Activated T-cell treated with anti-CD3 and anti-CD28 coated beads, Interleukin-2, amount 50 U/mL, for 24 hours (primary cell): ENCODE measurements around the gene METAP1.
A peak's percentile ranks its signal among the peaks of the same experiment; 100 is the strongest.
"Not testable (repeated sequence)": the region's sequence is repeated elsewhere in the genome, so short reads cannot be mapped to it uniquely, and the experiment has no call there.

Experiments used
- DNase-seq: peaks from one replicate; pipeline ENCODE4 v3.0.0-alpha.2; 2020
- H3K27ac Mint-ChIP-seq: 2 replicates; pipeline ENCODE4 v1.8.0; 2020; ENCODE audit warnings: mild to moderate bottlenecking, mixed read lengths
- H3K27me3 Mint-ChIP-seq: 2 replicates; pipeline ENCODE4 v1.8.0; 2020; ENCODE audit warnings: mixed read lengths
- H3K36me3 Mint-ChIP-seq: 2 replicates; pipeline ENCODE4 v1.8.0; 2020; ENCODE audit warnings: low read depth, mixed read lengths
- H3K4me1 Mint-ChIP-seq: 2 replicates; pipeline ENCODE4 v1.8.0; 2020; ENCODE audit warnings: low read depth, mixed read lengths
- H3K4me3 Mint-ChIP-seq: 2 replicates; pipeline ENCODE4 v1.8.0; 2020; ENCODE audit warnings: mild to moderate bottlenecking, moderate library complexity, mixed read lengths
- H3K9me3 Mint-ChIP-seq: 2 replicates; pipeline ENCODE4 v1.8.0; 2020; ENCODE audit warnings: mixed read lengths

The METAP1 gene

GRCh38 chr4:99023800-99024251 is 28.3 kb downstream of the METAP1 start:
- not testable (repeated sequence) for H3K4me3 Mint-ChIP-seq, H3K27ac Mint-ChIP-seq, DNase-seq, H3K27me3 Mint-ChIP-seq
- H3K4me1 Mint-ChIP-seq: peaks cover 62% of the 10 kb centered on the region
- peaks cover 19% of the 10 kb centered on the region for H3K9me3 Mint-ChIP-seq
- peaks cover 39% of the 10 kb centered on the region for H3K36me3 Mint-ChIP-seq

GRCh38 chr4:99024481-99025275 is 29.2 kb downstream of the METAP1 start:
- no peak for DNase-seq
- no peak overlapping the region for H3K4me3 Mint-ChIP-seq
- peaks cover 37% of the 10 kb centered on the region for H3K36me3 Mint-ChIP-seq
- no peaks in the 10 kb centered on the region for H3K27me3 Mint-ChIP-seq
- H3K4me1 Mint-ChIP-seq: peaks cover 70% of the 10 kb centered on the region
- H3K9me3 Mint-ChIP-seq: peaks cover 15% of the 10 kb centered on the region
- H3K27ac Mint-ChIP-seq: peak overlapping the region; percentile 19

- Mint-ChIP-seq H3K27me3 (no peaks in the 10 kb centered on the region), H3K27ac (peak overlapping the region; percentile 11), H3K4me3 (no peak overlapping the region), H3K4me1 (peaks cover 77% of the 10 kb centered on the region), H3K36me3 (peaks cover 37% of the 10 kb centered on the region), H3K9me3 (peaks cover 12% of the 10 kb centered on the region)
- DNase-seq: no peak
These were observed 30.0 kb downstream of the METAP1 start for GRCh38 chr4:99025506-99025905.

- peaks cover 75% of the 10 kb centered on the region for H3K4me1 Mint-ChIP-seq
- DNase-seq: no peak
- no peaks in the 10 kb centered on the region for H3K9me3 Mint-ChIP-seq
- H3K27ac Mint-ChIP-seq: no peak overlapping the region
- no peaks in the 10 kb centered on the region for H3K27me3 Mint-ChIP-seq
- H3K36me3 Mint-ChIP-seq: peaks cover 37% of the 10 kb centered on the region
- H3K4me3 Mint-ChIP-seq: no peak overlapping the region
These were observed 31.8 kb downstream of the METAP1 start for GRCh38 chr4:99027304-99027703.

GRCh38 chr4:99028187-99028586 is 32.7 kb downstream of the METAP1 start:
- DNase-seq: no peak
- Mint-ChIP-seq H3K27ac (no peak overlapping the region), H3K4me3 (no peak overlapping the region), H3K27me3 (no peaks in the 10 kb centered on the region), H3K36me3 (peaks cover 41% of the 10 kb centered on the region), H3K4me1 (peaks cover 69% of the 10 kb centered on the region), H3K9me3 (no peaks in the 10 kb centered on the region)

GRCh38 chr4:99029018-99029735 is 33.7 kb downstream of the METAP1 start:
- peak overlapping the region; percentile 70 for H3K27ac Mint-ChIP-seq
- H3K4me1 Mint-ChIP-seq: peaks cover 61% of the 10 kb centered on the region
- DNase-seq: no peak
- no peaks in the 10 kb centered on the region for H3K27me3 Mint-ChIP-seq
- no peak overlapping the region for H3K4me3 Mint-ChIP-seq
- peaks cover 51% of the 10 kb centered on the region for H3K36me3 Mint-ChIP-seq
- no peaks in the 10 kb centered on the region for H3K9me3 Mint-ChIP-seq

- Mint-ChIP-seq H3K27ac (peak overlapping the region; percentile 70), H3K4me1 (peaks cover 55% of the 10 kb centered on the region), H3K9me3 (no peaks in the 10 kb centered on the region), H3K27me3 (no peaks in the 10 kb centered on the region), H3K36me3 (peaks cover 56% of the 10 kb centered on the region), H3K4me3 (no peak overlapping the region)
- DNase-seq: no peak
These were observed 34.3 kb downstream of the METAP1 start for GRCh38 chr4:99029852-99030251.

GRCh38 chr4:99033956-99034355 is 38.4 kb downstream of the METAP1 start:
- Mint-ChIP-seq H3K4me1 (peaks cover 21% of the 10 kb centered on the region), H3K36me3 (peaks cover 95% of the 10 kb centered on the region), H3K9me3 (peaks cover 7% of the 10 kb centered on the region), H3K27me3 (no peaks in the 10 kb centered on the region), H3K27ac (no peak overlapping the region), H3K4me3 (no peak overlapping the region)
- DNase-seq: no peak

- peaks cover 7% of the 10 kb centered on the region for H3K9me3 Mint-ChIP-seq
- no peak overlapping the region for H3K27ac Mint-ChIP-seq
- no peaks in the 10 kb centered on the region for H3K27me3 Mint-ChIP-seq
- no peak for DNase-seq
- H3K4me1 Mint-ChIP-seq: peaks cover 11% of the 10 kb centered on the region
- H3K36me3 Mint-ChIP-seq: peaks cover 87% of the 10 kb centered on the region
- no peak overlapping the region for H3K4me3 Mint-ChIP-seq
These were observed 42.7 kb downstream of the METAP1 start for GRCh38 chr4:99038213-99038612.

GRCh38 chr4:99043346-99043745 is 47.8 kb downstream of the METAP1 start:
- Mint-ChIP-seq H3K27ac (peak overlapping the region; percentile 81), H3K4me3 (no peak overlapping the region), H3K36me3 (peaks cover 85% of the 10 kb centered on the region), H3K4me1 (peaks cover 17% of the 10 kb centered on the region), H3K9me3 (peaks cover 1% of the 10 kb centered on the region), H3K27me3 (no peaks in the 10 kb centered on the region)
- DNase-seq: no peak

- H3K27ac Mint-ChIP-seq: peak overlapping the region; percentile 42
- H3K27me3 Mint-ChIP-seq: no peaks in the 10 kb centered on the region
- H3K4me3 Mint-ChIP-seq: no peak overlapping the region
- H3K9me3 Mint-ChIP-seq: no peaks in the 10 kb centered on the region
- H3K36me3 Mint-ChIP-seq: peaks cover 93% of the 10 kb centered on the region
- DNase-seq: no peak
- H3K4me1 Mint-ChIP-seq: peaks cover 23% of the 10 kb centered on the region
These were observed 52.2 kb downstream of the METAP1 start for GRCh38 chr4:99047710-99048109.

GRCh38 chr4:99052902-99053301 is 57.4 kb downstream of the METAP1 start:
- Mint-ChIP-seq H3K27me3 (no peaks in the 10 kb centered on the region), H3K9me3 (no peaks in the 10 kb centered on the region), H3K4me3 (peak overlapping the region; percentile 13), H3K4me1 (peaks cover 47% of the 10 kb centered on the region), H3K36me3 (peaks cover 89% of the 10 kb centered on the region), H3K27ac (peak overlapping the region; percentile 91)
- DNase-seq: no peak

- H3K4me3 Mint-ChIP-seq: no peak overlapping the region
- H3K36me3 Mint-ChIP-seq: peaks cover 88% of the 10 kb centered on the region
- peaks cover 47% of the 10 kb centered on the region for H3K4me1 Mint-ChIP-seq
- no peaks in the 10 kb centered on the region for H3K27me3 Mint-ChIP-seq
- H3K27ac Mint-ChIP-seq: peak overlapping the region; percentile 77
- DNase-seq: no peak
- no peaks in the 10 kb centered on the region for H3K9me3 Mint-ChIP-seq
These were observed 59.0 kb downstream of the METAP1 start for GRCh38 chr4:99054428-99054994.

- Mint-ChIP-seq H3K27me3 (no peaks in the 10 kb centered on the region), H3K36me3 (peaks cover 86% of the 10 kb centered on the region), H3K9me3 (no peaks in the 10 kb centered on the region), H3K4me1 (peaks cover 34% of the 10 kb centered on the region), H3K27ac (peak overlapping the region; percentile 33), H3K4me3 (no peak overlapping the region)
- no peak for DNase-seq
These were observed 62.7 kb downstream of the METAP1 start for GRCh38 chr4:99058228-99058627.

- no peak for DNase-seq
- Mint-ChIP-seq H3K36me3 (peaks cover 85% of the 10 kb centered on the region), H3K4me3 (no peak overlapping the region), H3K27ac (no peak overlapping the region), H3K9me3 (no peaks in the 10 kb centered on the region), H3K4me1 (peaks cover 22% of the 10 kb centered on the region), H3K27me3 (no peaks in the 10 kb centered on the region)
These were observed 64.0 kb downstream of the METAP1 start for GRCh38 chr4:99059550-99059949.
